GM21528 (cell line): Measurements from ENCODE around the gene TMEM143.
"Not testable (repeated sequence)": the region's sequence is repeated elsewhere in the genome, so short reads cannot be mapped to it uniquely, and the experiment has no call there.

Source experiments
- ATAC-seq: cut with Tn5 transposase; IDR thresholded peaks from one replicate; pipeline ENCODE4 v1.9.1; 2021; ENCODE audit warnings: mild to moderate bottlenecking, moderate library complexity; ENCODE audit not compliant: unreplicated experiment, low FRiP score

The TMEM143 gene

DNA sequence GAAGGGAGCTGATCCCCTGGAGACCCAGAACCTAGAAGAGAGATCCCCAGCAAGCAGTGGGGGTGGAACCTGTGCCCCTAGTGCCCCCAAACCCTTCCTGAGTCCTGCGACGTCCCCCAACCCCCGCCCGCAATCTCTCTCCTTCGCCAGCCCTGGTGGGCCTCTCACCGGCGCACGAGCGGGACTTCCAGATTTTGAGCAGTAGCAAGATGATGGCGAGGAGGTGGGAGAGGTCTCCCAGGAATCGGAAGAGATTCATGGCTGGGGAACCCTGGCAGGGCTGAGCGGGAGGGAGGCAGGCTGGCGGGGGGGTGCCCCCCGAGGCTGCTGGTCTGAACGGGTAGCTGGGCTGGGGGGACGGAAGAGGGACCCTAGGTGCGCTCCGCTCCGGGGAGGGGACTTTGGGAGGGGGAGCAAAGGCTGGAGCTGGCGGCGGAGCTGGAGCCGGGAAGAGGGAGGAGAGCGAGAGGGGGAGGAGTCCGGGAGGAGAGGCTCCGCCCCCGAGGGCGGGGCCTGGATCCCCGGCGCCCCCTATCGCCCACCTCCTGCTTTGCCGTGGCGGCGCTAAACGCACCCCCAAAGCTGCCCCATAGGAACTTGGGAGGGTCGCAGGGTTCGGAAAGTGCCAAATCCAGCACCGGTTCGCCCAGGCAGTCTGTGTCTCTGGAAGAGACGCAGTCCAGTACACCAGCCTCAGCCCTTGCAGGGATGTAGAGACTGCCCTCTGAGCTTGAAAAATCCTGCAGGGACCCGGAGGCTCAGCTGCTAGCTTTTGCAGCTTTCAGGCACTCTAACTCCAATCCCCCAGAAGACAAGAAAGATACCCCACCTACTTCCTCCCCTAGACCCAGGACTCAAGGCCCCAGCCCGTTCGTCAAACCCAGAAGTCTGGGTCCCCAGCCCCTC lies 27.6 kb upstream of the TMEM143 start, which contains the start of gene KDELR1:
KDELR1 (minus strand) TSS at position 452 of the 906 bp plus-strand sequence; CDS start at position 259, 193 bp downstream.
- ATAC-seq = no peak

DNA sequence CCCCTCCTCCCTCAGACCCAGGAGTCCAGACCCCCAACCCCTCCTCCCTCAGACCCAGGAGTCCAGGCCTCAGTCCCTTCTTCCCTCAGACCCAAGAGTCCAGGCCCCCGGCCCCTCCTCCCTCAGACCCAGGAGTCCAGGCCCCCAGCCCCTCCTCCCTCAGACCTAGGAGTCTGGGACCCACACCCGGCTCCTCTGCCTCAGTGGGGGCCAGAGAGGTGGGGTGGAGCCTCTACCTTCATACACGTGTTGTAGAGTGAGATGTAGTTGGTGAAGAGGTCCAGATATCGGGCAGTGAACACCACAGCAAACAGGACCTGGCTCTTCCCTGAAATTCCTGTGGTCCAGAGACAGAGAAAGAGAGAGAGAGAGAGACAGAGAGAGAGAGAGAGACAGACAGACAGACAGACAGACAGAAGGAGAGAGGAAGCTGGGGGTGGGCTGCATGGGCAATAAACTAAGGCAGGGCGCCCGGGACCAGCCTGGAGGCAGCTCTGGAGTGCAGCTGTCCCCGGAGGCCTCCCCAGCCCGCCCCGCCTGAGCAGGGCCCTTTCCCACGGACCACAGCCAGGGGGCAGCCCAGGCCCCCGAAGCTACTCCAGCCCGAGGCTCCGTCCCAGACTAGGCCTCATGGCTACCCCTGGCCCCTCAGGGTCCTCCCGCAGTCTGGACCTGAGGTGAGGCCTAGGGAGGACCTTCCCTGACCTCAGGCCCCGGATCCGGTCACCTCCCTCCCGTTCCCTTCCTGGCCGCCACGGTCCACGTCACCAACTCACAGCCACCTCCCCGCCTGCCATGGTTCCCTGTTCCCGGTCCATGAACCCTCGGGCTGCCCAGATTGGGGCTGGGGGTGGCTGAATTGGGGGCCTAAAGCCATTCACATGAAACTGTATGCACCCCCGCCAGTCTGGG lies 26.7 kb upstream of the TMEM143 start:
- no peak for ATAC-seq

- no peak for ATAC-seq
Observed at GRCh38 chr19:48386981-48387380, 23.2 kb upstream of the TMEM143 start.

GRCh38 chr19:48385461-48386087 lies 21.8 kb upstream of the TMEM143 start:
- ATAC-seq = no peak

GRCh38 chr19:48382286-48382685 lies 18.5 kb upstream of the TMEM143 start:
- ATAC-seq = no peak

GRCh38 chr19:48381178-48381950 lies 17.6 kb upstream of the TMEM143 start:
- no peak for ATAC-seq

GRCh38 chr19:48379058-48379457 lies 15.3 kb upstream of the TMEM143 start:
- no peak for ATAC-seq

DNA sequence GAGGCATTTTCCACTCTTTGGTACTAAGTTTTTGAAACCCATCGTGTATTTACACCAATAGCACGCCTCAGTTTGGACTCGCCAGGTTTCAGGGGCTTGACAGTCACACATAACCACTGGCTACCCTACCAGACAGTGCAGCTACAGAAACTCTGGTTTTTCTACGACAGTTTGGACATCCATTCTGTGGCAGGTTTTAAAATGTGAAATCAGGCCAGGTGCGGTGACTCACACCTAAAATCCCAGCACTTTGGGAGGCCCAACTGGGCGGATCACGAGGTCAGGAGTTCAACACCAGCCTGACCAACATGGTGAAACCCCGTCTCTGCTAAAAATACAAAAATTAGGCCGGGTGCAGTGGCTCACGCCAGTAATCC lies 14.4 kb upstream of the TMEM143 start:
- ATAC-seq = no peak

DNA sequence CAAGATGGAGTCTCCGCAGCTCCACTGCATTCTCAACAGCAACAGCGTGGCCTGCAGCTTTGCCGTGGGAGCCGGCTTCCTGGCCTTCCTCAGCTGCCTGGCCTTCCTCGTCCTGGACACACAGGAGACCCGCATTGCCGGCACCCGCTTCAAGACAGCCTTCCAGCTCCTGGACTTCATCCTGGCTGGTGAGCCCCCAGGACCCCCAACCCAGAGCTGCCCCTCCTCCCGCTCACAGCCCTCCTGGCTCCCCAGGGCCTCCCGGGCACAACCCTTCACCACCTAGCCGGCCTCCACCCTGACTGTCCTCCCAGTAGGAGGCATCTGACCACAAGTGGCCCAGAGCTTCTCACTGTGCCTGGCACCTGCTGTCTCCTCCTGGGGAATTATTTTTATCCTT lies 9.8 kb upstream of the TMEM143 start:
- no peak for ATAC-seq

- no peak for ATAC-seq
Observed at GRCh38 chr19:48372904-48373303, 9.2 kb upstream of the TMEM143 start.

GRCh38 chr19:48371771-48372170 lies 8.0 kb upstream of the TMEM143 start:
- not testable (repeated sequence) for ATAC-seq

GRCh38 chr19:48371367-48371766 lies 7.6 kb upstream of the TMEM143 start:
- ATAC-seq = no peak

DNA sequence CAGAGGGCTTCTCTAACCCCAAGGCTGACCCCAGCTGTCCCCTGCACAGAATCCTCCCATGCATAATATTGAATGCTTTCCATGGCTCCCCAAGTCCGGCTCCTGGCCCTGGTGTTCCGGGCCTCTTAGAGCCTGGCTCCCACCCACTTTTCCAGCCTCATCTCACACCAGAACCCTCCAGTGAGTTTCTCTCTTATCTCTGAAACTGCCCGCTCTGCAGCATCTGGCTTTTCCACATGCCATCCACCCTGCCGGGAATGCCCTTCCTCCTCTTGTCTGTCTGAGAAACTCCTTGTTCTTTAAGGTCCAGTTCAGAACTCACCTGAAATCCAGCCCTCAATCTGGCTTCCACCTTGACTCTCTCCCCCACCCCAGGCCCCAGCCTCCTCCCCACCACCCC lies 7.2 kb upstream of the TMEM143 start:
- no peak for ATAC-seq

DNA sequence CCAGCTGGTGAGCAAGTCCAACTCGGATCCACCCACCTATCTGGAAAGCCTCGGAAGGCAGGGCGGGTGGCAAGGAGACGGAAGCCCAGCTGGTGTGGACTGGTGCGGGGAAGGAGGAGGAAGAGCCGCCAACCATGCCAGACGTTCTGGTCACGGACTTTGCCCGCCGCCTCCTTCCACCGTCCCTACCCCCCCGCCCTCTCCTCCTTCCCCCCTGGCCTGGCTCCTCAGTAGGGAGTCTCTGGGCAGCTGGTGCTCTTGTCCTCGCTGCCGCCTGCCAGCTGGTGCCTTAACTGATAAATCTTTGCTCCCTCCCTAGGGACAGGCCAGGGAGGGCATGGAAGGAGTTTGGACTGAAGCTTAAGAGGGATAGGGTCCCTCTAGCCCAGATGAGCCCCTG lies 5.2 kb upstream of the TMEM143 start:
- ATAC-seq = no peak

- no peak for ATAC-seq
Observed at GRCh38 chr19:48367855-48368254, 4.1 kb upstream of the TMEM143 start.

DNA sequence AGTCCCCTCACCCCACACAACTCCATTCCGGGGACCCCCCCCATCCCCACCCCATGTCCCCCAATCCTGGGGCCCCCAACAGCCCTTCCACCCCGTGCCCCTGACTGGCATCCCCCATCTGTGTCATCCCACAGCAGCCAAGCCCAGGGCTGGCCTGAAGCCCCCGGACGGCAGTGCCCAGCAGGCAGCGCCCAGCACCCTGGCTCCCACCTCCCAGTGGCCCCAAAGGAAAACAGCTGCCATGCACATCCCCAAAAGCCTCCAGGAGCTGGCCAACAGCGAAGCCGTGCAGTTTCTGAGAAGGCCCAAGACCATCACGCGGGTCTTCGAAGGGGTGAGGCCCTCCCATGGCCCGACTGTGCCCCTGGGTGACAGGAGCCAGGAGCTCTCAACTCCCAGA lies 1.9 kb upstream of the TMEM143 start:
- ATAC-seq = no peak

DNA sequence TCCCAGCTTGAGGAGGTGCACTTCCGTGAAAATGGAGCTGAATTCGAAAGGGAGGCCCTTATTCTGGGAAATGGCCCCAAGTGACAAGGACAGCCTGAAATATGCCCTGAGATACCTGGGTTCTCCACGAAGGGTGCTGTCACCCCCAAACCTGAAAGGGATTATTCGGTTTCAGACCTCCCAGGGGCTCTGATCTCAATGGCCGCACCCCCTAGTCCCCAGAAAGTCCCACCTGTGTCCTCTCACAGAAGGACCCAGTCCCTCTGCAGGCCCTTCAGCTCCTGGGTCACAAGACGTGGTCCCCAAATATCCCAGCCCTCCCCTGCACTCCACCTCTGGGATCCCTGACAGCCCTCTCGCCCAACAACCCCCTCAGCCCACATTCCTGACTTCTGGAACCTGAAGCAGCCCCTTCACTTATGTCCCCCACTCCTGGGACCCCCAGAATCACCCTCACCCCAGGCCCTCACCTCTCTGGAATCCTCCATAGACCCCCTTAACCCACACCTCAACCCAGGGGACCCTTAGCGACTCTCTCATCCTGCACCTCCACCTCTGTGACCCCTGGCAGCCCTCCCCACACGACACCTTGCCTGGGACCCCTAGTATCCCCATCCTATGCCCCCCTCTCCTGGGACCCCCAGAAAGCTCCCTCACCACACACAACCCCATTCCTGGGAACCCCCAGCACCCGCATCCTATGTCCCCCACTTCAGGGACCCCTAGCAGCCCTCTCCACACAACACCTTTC lies 1.0 kb upstream of the TMEM143 start:
- no peak for ATAC-seq

DNA sequence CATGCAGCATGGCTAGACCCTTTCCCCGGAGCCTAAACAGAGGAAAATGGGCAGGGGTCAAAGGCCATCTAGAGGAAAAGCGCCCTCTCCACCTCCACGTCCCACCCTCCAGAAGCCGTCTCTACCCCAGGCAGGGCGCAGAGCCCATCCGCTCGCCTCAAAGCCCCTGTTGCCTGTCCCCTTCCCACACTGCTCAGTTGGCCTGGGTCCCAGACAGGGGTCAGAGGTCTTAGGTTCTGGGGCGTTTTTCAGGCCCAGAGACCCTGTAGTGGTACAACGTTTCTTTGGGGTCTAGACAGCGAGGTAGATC lies 285 bp downstream of the TMEM143 start:
- ATAC-seq = peak; percentile 29

- ATAC-seq = peak; percentile 49
Observed at GRCh38 chr19:48362716-48363499, 832 bp downstream of the TMEM143 start.
